Effector memory CD8-positive, alpha-beta T cell (primary cell): Measurements from ENCODE around the gene FRMPD2.

Source experiments
- ATAC-seq: fragments of 150-1000 bp; cut with Tn5 transposase; replicated peaks from 2 replicates; pipeline ENCODE4 v1.10.0; 2021; ENCODE audit warnings: mild to moderate bottlenecking, moderate library complexity
- DNase-seq, 3 experiments: peaks; one replicate each; pipeline ENCODE4 v3.0.0; 2021
- H3K27ac Mint-ChIP-seq, 2 donors: one replicate each; pipeline ENCODE4 v1.8.0; 2022; ENCODE audit warnings: mild to moderate bottlenecking in 2 of 2, mixed read lengths in 2 of 2, moderate library complexity in 2 of 2
- H3K27me3 Mint-ChIP-seq, 2 donors: one replicate each; pipeline ENCODE4 v1.8.0; 2022; ENCODE audit warnings: mixed read lengths in 2 of 2
- H3K36me3 Mint-ChIP-seq: one replicate; pipeline ENCODE4 v1.8.0; 2022; ENCODE audit warnings: mild to moderate bottlenecking, moderate library complexity, mixed read lengths; ENCODE audit not compliant: insufficient read depth
- H3K4me1 Mint-ChIP-seq, 2 donors: one replicate each; pipeline ENCODE4 v1.8.0; 2022; ENCODE audit warnings: low read depth in 2 of 2, mixed read lengths in 2 of 2
- H3K4me3 Mint-ChIP-seq, 2 donors: one replicate each; pipeline ENCODE4 v1.8.0; 2022; ENCODE audit warnings: mild to moderate bottlenecking in 2 of 2, mixed read lengths in 2 of 2, moderate library complexity in 2 of 2
- H3K9me3 Mint-ChIP-seq, 2 donors: one replicate each; pipeline ENCODE4 v1.8.0; 2022; ENCODE audit warnings: mixed read lengths in 2 of 2

The FRMPD2 gene

GRCh38 chr10:48209241-48209640 is 65.3 kb downstream of the FRMPD2 start:
- Mint-ChIP-seq H3K27me3 (peaks cover 9 to 39% of the 10 kb centered on the region in 2 donors), H3K4me3 (no peak overlapping the region), H3K27ac (no peak overlapping the region), H3K9me3 (no peaks in the 10 kb centered on the region), H3K36me3 (peaks cover 3% of the 10 kb centered on the region), H3K4me1 (no peaks in the 10 kb centered on the region)
- ATAC-seq (no peak), DNase-seq (no peak)

DNA sequence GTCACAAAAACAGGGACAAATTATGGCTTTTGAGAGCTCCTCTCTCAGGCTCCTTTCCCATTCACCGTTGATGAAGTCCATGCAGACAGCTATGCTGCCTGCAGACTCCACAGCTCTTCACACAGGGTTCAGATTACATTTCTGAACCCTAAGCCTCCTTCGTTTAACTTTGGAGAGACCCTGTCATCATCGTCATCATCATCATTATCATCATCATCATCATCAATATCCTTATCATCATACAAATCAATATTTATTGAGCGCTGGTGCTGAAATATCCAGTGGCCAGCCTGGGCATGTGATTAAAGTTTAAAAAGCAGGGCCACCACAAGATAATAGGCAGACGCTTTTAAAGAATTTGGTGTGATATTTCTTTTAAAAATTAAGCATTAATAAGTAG is 66.6 kb downstream of the FRMPD2 start:
- ATAC-seq, result no peak
- no peaks in the 10 kb centered on the region for H3K4me1 Mint-ChIP-seq
- no peaks in the 10 kb centered on the region for H3K9me3 Mint-ChIP-seq
- no peak overlapping the region for H3K27ac Mint-ChIP-seq
- H3K36me3 Mint-ChIP-seq, result peaks cover 3% of the 10 kb centered on the region
- peaks cover 9 to 46% of the 10 kb centered on the region in 2 donors for H3K27me3 Mint-ChIP-seq
- no peak for DNase-seq
- no peak overlapping the region for H3K4me3 Mint-ChIP-seq

- H3K27me3 Mint-ChIP-seq, result peaks cover 9 to 39% of the 10 kb centered on the region in 2 donors
- peaks cover 3% of the 10 kb centered on the region for H3K36me3 Mint-ChIP-seq
- H3K4me1 Mint-ChIP-seq, result no peaks in the 10 kb centered on the region
- H3K9me3 Mint-ChIP-seq, result no peaks in the 10 kb centered on the region
- DNase-seq (no peak), ATAC-seq (no peak)
- H3K27ac Mint-ChIP-seq, result no peak overlapping the region
- no peak overlapping the region for H3K4me3 Mint-ChIP-seq
Measured at GRCh38 chr10:48206482-48207250, 67.8 kb downstream of the FRMPD2 start.

GRCh38 chr10:48205918-48206317 is 68.6 kb downstream of the FRMPD2 start:
- no peaks in the 10 kb centered on the region for H3K9me3 Mint-ChIP-seq
- no peak for ATAC-seq
- no peak overlapping the region for H3K27ac Mint-ChIP-seq
- peaks cover 3% of the 10 kb centered on the region for H3K36me3 Mint-ChIP-seq
- no peaks in the 10 kb centered on the region for H3K4me1 Mint-ChIP-seq
- H3K27me3 Mint-ChIP-seq, result peaks cover 9 to 32% of the 10 kb centered on the region in 2 donors
- no peak for DNase-seq
- no peak overlapping the region for H3K4me3 Mint-ChIP-seq

GRCh38 chr10:48199580-48200377 is 74.7 kb downstream of the FRMPD2 start:
- no peak overlapping the region for H3K27ac Mint-ChIP-seq
- ATAC-seq (no peak), DNase-seq (no peak)
- no peak overlapping the region for H3K4me3 Mint-ChIP-seq
- H3K27me3 Mint-ChIP-seq, result peaks cover 0 to 9% of the 10 kb centered on the region in 2 donors
- H3K36me3 Mint-ChIP-seq, result no peaks in the 10 kb centered on the region
- peaks cover 0 to 3% of the 10 kb centered on the region in 2 donors for H3K9me3 Mint-ChIP-seq
- H3K4me1 Mint-ChIP-seq, result peaks cover 0 to 2% of the 10 kb centered on the region in 2 donors

DNA sequence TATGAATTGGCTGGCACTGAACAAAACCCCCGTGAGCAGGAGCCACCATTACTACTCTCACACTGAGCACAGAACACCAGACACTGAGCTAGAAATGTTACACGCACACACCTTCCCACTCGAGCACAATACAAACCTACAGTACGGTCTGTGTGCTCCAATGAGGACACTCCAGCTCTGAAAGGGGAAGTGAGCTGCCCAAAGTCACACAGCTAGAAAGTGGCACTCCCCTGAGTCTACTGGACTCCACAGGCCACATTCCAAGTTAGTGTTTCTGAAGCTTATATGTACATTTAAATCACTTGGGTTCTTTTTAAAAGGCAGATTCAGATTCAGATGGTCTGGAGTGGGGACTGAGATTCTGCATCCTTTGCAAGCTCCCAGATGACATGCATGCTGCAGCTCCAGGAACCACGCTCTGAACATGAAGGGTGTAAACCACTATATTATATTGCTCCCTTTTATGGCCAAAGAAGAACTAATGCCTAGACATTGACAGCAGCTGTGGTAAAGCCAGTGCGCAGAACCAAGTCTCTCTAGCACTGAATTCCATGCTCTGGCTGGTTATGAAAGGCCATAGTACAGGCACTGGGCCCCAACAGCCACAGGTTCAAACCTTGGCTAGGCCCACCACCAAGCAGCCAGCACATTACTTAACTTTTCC is 77.1 kb downstream of the FRMPD2 start:
- Mint-ChIP-seq H3K27ac (no peak overlapping the region), H3K27me3 (peaks cover 8 to 13% of the 10 kb centered on the region in 2 donors), H3K9me3 (peaks cover 0 to 3% of the 10 kb centered on the region in 2 donors), H3K36me3 (no peaks in the 10 kb centered on the region), H3K4me1 (peaks cover 0 to 2% of the 10 kb centered on the region in 2 donors), H3K4me3 (no peak overlapping the region)
- ATAC-seq (no peak), DNase-seq (no peak)

- Mint-ChIP-seq H3K9me3 (peaks cover 0 to 3% of the 10 kb centered on the region in 2 donors), H3K27ac (no peak overlapping the region), H3K4me1 (peaks cover 0 to 2% of the 10 kb centered on the region in 2 donors), H3K4me3 (no peak overlapping the region), H3K27me3 (peaks cover 8 to 13% of the 10 kb centered on the region in 2 donors), H3K36me3 (no peaks in the 10 kb centered on the region)
- ATAC-seq (no peak), DNase-seq (no peak)
Measured at GRCh38 chr10:48195803-48196202, 78.7 kb downstream of the FRMPD2 start.

DNA sequence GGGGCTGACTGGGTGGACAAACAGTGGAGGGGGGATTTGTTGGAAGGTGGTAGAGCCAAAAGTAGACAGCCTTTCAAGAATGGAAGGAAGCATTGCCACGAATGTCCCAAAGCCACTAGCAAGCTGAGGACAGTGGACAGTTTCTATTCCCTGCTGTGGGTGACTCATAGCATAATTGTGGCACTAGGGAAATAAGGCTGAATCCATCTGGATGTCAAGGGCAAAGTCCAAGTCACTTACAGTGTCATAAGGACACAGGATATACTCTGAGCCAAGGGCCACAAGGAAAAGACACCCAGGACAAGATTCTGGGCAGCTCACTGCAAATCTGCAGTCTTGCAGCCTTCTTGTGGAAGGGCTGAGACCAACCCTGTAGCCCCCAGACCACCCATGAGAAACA is 79.7 kb downstream of the FRMPD2 start:
- ATAC-seq (no peak), DNase-seq (no peak)
- no peak overlapping the region for H3K27ac Mint-ChIP-seq
- H3K4me3 Mint-ChIP-seq, result no peak overlapping the region
- H3K9me3 Mint-ChIP-seq, result peaks cover 0 to 3% of the 10 kb centered on the region in 2 donors
- no peaks in the 10 kb centered on the region for H3K36me3 Mint-ChIP-seq
- H3K4me1 Mint-ChIP-seq, result peaks cover 0 to 2% of the 10 kb centered on the region in 2 donors
- peaks cover 8 to 22% of the 10 kb centered on the region in 2 donors for H3K27me3 Mint-ChIP-seq

GRCh38 chr10:48193556-48193955 is 80.9 kb downstream of the FRMPD2 start:
- H3K36me3 Mint-ChIP-seq, result no peaks in the 10 kb centered on the region
- no peak overlapping the region for H3K4me3 Mint-ChIP-seq
- ATAC-seq (no peak), DNase-seq (no peak)
- peaks cover 0 to 2% of the 10 kb centered on the region in 2 donors for H3K9me3 Mint-ChIP-seq
- H3K27me3 Mint-ChIP-seq, result peaks cover 13 to 25% of the 10 kb centered on the region in 2 donors
- no peak overlapping the region for H3K27ac Mint-ChIP-seq
- no peaks in the 10 kb centered on the region for H3K4me1 Mint-ChIP-seq

DNA sequence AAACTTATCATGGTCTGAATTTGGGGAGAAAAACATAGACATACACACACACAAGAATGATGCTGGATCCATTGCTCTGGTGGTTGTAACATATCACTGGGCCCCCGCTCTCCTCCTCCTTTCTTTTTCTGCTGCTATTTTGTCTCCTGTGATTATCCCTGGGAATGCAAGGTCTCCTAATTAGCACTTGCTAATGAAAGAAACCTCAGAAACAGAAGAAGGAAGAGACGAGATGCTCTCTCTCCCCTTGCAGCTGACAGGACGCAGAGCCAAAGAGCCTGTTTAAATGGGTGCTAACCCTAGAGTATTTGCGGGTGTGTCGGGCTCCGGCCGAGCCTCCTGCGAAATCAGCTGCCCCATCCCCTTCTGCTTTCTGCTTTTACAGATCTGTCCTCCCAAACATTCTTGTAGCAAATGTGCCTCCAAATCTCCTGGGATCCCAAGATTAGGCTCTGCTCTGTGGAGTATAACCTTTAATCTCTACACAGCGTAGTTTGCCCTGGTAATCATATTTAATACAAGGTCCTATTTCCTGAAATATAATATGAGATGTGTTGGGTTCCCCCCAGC is 81.5 kb downstream of the FRMPD2 start:
- ATAC-seq (no peak), DNase-seq (no peak)
- Mint-ChIP-seq H3K9me3 (peaks cover 0 to 2% of the 10 kb centered on the region in 2 donors), H3K36me3 (no peaks in the 10 kb centered on the region), H3K27me3 (peaks cover 15 to 31% of the 10 kb centered on the region in 2 donors), H3K4me3 (no peak overlapping the region), H3K4me1 (no peaks in the 10 kb centered on the region), H3K27ac (no peak overlapping the region)

- DNase-seq, result no peak
- no peak overlapping the region for H3K4me3 Mint-ChIP-seq
- H3K27me3 Mint-ChIP-seq, result peaks cover 29 to 34% of the 10 kb centered on the region in 2 donors
- no peaks in the 10 kb centered on the region for H3K4me1 Mint-ChIP-seq
- H3K36me3 Mint-ChIP-seq, result no peaks in the 10 kb centered on the region
- H3K9me3 Mint-ChIP-seq, result peaks cover 0 to 2% of the 10 kb centered on the region in 2 donors
- no peak for ATAC-seq
- no peak overlapping the region for H3K27ac Mint-ChIP-seq
Measured at GRCh38 chr10:48187713-48188485, 86.6 kb downstream of the FRMPD2 start.

DNA sequence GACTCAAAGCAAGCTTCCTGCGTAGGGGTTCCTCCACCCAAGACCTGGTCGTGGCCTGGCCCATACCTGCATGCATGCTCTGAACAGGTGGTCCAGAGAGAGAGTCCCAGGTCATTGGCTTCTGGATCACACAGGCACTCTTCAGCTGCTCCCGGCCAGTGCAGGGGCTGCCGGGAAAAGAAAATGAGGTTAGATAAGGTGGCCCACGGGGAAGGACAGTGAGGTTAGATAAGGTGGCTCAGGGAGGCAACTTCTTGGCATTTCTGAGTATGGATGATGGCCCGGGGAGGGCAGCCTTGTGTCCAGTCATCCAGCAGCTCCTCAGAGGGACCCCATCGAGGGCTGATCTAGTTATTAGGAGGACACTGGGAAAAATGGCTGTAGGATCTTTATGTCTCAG is 87.4 kb downstream of the FRMPD2 start:
- H3K27me3 Mint-ChIP-seq, result peaks cover 34 to 36% of the 10 kb centered on the region in 2 donors
- H3K27ac Mint-ChIP-seq, result no peak overlapping the region

More for the DNA sequence above, 87.4 kb downstream of the FRMPD2 start:
- no peaks in the 10 kb centered on the region for H3K36me3 Mint-ChIP-seq
- ATAC-seq (no peak), DNase-seq (no peak)
- no peak overlapping the region for H3K4me3 Mint-ChIP-seq
- peaks cover 0 to 2% of the 10 kb centered on the region in 2 donors for H3K9me3 Mint-ChIP-seq
- no peaks in the 10 kb centered on the region for H3K4me1 Mint-ChIP-seq
